Lung (tissue), 12 donors: Measurements from ENCODE around the gene SLC38A3. TPM values are rescaled to one million over a fixed set of nuclear protein-coding genes. Genes with fewer than 3 reads are reported as not detected.

Experiments
- ATAC-seq: fragments of 200-7000 bp; cut with Tn5 transposase; one replicate; pipeline ENCODE4 v1.9.1; 2020; ENCODE audit warnings: moderate number of reproducible peaks; ENCODE audit not compliant: insufficient read depth, low FRiP score
- DNase-seq, 3 donors: peaks; one replicate each; pipeline ENCODE4 v3.0.0-alpha.2; 2013 to 2017
- H3K27ac ChIP-seq, 2 donors: one replicate each; pipeline ENCODE4 v1.5.1; 2013; ENCODE audit warnings: mild to moderate bottlenecking in 2 of 2, moderate library complexity in 2 of 2, control low read depth in 1 of 2, inconsistent platforms in 1 of 2, low read depth in 1 of 2, low read length in 1 of 2
- H3K27me3 ChIP-seq, 3 donors: one replicate each; pipeline ENCODE4 v1.5.1; 2013; ENCODE audit warnings: low read length in 2 of 3; ENCODE audit not compliant: control insufficient read depth in 3 of 3, insufficient read depth in 3 of 3
- H3K36me3 ChIP-seq, 4 donors: one replicate each; pipeline ENCODE4 v1.5.1; 2013; ENCODE audit warnings: low read length in 4 of 4, mild to moderate bottlenecking in 1 of 4, moderate library complexity in 1 of 4; ENCODE audit not compliant: control insufficient read depth in 4 of 4, insufficient read depth in 4 of 4
- H3K4me1 ChIP-seq, 5 donors: one replicate each; pipeline ENCODE4 v1.5.1; 2013; ENCODE audit warnings: low read length in 5 of 5, mild to moderate bottlenecking in 2 of 5, moderate library complexity in 1 of 5; ENCODE audit not compliant: control insufficient read depth in 5 of 5, insufficient read depth in 5 of 5
- H3K4me3 ChIP-seq: one replicate; pipeline ENCODE4 v1.5.1; 2013; ENCODE audit warnings: mild to moderate bottlenecking, control low read depth, moderate library complexity
- H3K9ac ChIP-seq, 2 donors: one replicate each; pipeline ENCODE4 v1.5.1; 2013; ENCODE audit warnings: low read length in 2 of 2, control low read depth in 1 of 2; ENCODE audit not compliant: insufficient read depth in 1 of 2
- H3K9me3 ChIP-seq, 4 donors: one replicate each; pipeline ENCODE4 v1.5.1; 2013; ENCODE audit warnings: low read length in 3 of 4, mild to moderate bottlenecking in 1 of 4, moderate library complexity in 1 of 4; ENCODE audit not compliant: control insufficient read depth in 4 of 4, insufficient read depth in 3 of 4
- CTCF ChIP-seq: IDR thresholded peaks from 2 replicates; pipeline ENCODE4 v1.5.1; 2012; ENCODE audit warnings: mild to moderate bottlenecking; ENCODE audit errors: control extremely low read depth, extremely low read depth
- WGBS, 2 donors: extraction: QIAGEN DNeasy Blood & Tissue Kit; methylation state at CpG; one replicate each; pipeline ENCODE4 v1.1.7; 2013; 5-methylcytosine and 5-hydroxymethylcytosine counted together
- polyA plus RNA-seq, 2 donors: library from polyadenylated mRNA; stranded (reverse); fragments of 200-250 nt; gene quantifications; one replicate each; pipeline ENCODE4 v1.2.1, GENCODE V29; 2013
- total RNA-seq, 2 donors: library from RNA; depleted of rRNA in 1 of 2; stranded (reverse); fragments of >200 nt in 1 of 2; gene quantifications; one replicate each; pipeline ENCODE4 v1.2.1, GENCODE V29; 2014 to 2021
- donor health status: control.
- donor health status: control.
- donor health status: Bipolar disorder and iron deficiency.
- donor health status: healthy.
- donor health status: DM: yes; HTN: yes; CAD: no.

SLC38A3 gene
- total and polyA plus RNA-seq, 4 donors: 0.08 to 4.3 (median 0.33) TPM

GRCh38 chr3:50267280-50267913 lies 62.3 kb downstream of the SLC38A3 start:
- peak overlapping the region; percentile 23 for H3K4me3 ChIP-seq
- ATAC-seq (no peak), DNase-seq (peak; percentile 53 to 69 (median 63))
- peaks cover 0 to 1% (median 0%) of the 10 kb centered on the region in 4 donors for H3K36me3 ChIP-seq
- no peaks in the 10 kb centered on the region for H3K27me3 ChIP-seq
- H3K4me1 ChIP-seq: peaks cover 0 to 68% (median 28%) of the 10 kb centered on the region in 5 donors
- H3K9ac ChIP-seq: peak overlapping the region in 1 of 2 donors; percentile 47
- peak overlapping the region; percentile 91 to 93 for H3K27ac ChIP-seq
- 13 to 15% methylated on average over 22 of the region's 22 CpGs for WGBS, 2 donors
- no peak for TF ChIP-seq CTCF
- H3K9me3 ChIP-seq: no peaks in the 10 kb centered on the region

DNA sequence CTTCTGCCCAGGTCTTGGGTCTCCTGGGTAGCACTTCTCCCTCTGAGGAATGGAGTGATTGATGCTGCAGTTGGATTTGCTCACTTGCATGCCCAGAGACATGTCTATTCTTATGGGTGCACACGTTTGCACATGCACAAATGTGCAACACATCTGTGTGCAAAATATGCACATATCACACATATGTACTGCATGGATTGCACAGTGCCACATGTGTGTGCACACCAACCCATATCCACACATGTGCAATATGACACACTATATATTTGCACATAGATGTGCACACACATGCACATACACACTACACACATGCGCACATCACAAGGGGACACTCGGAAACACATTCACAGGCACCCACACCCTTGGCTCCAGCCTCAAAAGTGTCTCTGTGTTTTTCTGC lies 63.2 kb downstream of the SLC38A3 start:
- peak in 1 of 3 donors; percentile 12 for DNase-seq
- no peaks in the 10 kb centered on the region for H3K9me3 ChIP-seq
- H3K36me3 ChIP-seq: peaks cover 0 to 1% (median 0%) of the 10 kb centered on the region in 4 donors
- no peak overlapping the region for H3K4me3 ChIP-seq
- ATAC-seq: no peak
- WGBS, 2 donors: 41 to 79% methylated on average over 3 of the region's 3 CpGs
- peaks cover 0 to 5% (median 2%) of the 10 kb centered on the region in 3 donors for H3K27me3 ChIP-seq
- H3K4me1 ChIP-seq: peaks cover 0 to 68% (median 31%) of the 10 kb centered on the region in 5 donors
- H3K9ac ChIP-seq: peak overlapping the region in 1 of 2 donors; percentile 62
- peak overlapping the region; percentile 70 to 91 for H3K27ac ChIP-seq
- no peak for TF ChIP-seq CTCF

DNA sequence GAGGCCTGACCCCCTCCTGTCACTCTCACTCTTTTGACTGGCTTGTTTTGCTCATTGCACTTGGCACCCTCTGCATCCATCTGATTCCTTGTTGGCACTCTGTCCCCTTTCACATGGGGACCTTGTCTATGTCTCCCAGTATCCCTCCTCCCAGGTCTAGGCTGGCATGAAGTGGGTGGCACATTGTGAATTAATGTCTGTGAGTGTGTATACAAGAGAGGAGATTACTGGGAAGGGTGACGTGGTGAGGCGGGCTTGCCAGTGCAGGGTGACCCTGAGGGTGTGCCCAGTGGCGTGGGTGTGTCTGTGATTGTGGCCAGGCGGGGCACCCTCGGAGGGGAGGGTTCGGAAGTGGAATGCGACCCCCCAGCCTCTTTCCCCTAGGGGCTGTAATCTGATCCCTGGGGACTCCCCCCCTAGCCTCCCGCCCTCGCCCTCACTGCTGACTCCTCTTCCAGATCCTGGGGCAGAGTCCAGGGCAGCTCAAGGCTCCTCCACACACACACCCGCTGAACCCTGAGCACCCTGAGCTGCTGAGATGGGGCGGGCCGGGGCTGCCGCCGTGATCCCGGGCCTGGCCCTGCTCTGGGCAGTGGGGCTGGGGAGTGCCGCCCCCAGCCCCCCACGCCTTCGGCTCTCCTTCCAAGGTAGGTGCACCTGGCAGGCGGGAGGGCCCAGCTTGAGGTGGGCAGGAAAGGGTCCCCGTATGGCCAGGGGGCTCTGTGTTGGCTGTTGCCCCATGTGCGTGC lies 63.8 kb downstream of the SLC38A3 start, which contains the start of gene SEMA3B:
SEMA3B (plus strand) TSS at position 445 of the 749 bp plus-strand sequence; CDS start at position 539, 94 bp downstream.
- Histone ChIP-seq H3K27ac (peak within 1 kb of the TSS; percentile 91 to 93), H3K9ac (peak within 1 kb of the TSS; percentile 66 to 83), H3K4me1 (peaks cover 0 to 65% (median 35%) of the 10 kb centered on the region in 5 donors), H3K27me3 (peaks cover 0 to 10% (median 5%) of the 10 kb centered on the region in 3 donors), H3K36me3 (peaks cover 0 to 1% (median 0%) of the 10 kb centered on the region in 4 donors), H3K9me3 (no peaks in the 10 kb centered on the region), H3K4me3 (no peak within 1 kb of the TSS)
- 44 to 73% methylated on average over 19 to 21 of the region's 21 CpGs for WGBS, 2 donors
- DNase-seq (peak; percentile 39 to 63 (median 60)), ATAC-seq (peak; percentile 34)
- TF ChIP-seq CTCF: no peak
